Caco-2 (cell line): ENCODE results near the gene TMEM125. TPM values are rescaled to one million over a fixed set of nuclear protein-coding genes. Genes with fewer than 3 reads are reported as not detected.

Source experiments
- BruUV-seq: library from RNA; stranded (reverse); fragments of 400-500 nt; replicated peaks from 2 replicates; lab custom pipeline; 2021; lab: Mats Ljungman, UMichigan
- CTCF ChIA-PET: fragments of 300-600 bp; sonication (Branson Sonifier 250); formaldehyde crosslinking; loops from one replicate; lab custom pipeline; 2022; ENCODE audit warnings: antibody characterized with exemption; lab: Charles Lee
- POLR2A ChIA-PET: fragments of 300-600 bp; sonication (Branson Sonifier 250); formaldehyde crosslinking; loops from one replicate; lab custom pipeline; 2022; ENCODE audit warnings: antibody characterized with exemption; lab: Charles Lee
- DNase-seq, 2 experiments: peaks; one replicate each; pipeline versions ENCODE4 v3.0.0 to v3.0.0-alpha.2; 2020 to 2022
- H3K27me3 ChIP-seq: replicated peaks from 2 replicates; pipeline ENCODE4 v1.6.0; 2011; ENCODE audit warnings: low read length; ENCODE audit not compliant: control insufficient read depth, insufficient read depth
- H3K36me3 ChIP-seq: 2 replicates; pipeline ENCODE4 v1.5.1; 2011; ENCODE audit warnings: low read length; ENCODE audit not compliant: control insufficient read depth, insufficient read depth
- H3K4me1 ChIP-seq: fragments of 250-450 bp; sonication (Bioruptor Pico); 2 replicates; pipeline ENCODE4 v1.5.1; 2020; ENCODE audit warnings: mild to moderate bottlenecking
- H3K4me3 ChIP-seq: 2 replicates; pipeline ENCODE4 v1.5.1; 2011; ENCODE audit warnings: low read depth, mild to moderate bottlenecking, control low read depth, low read length
- H3K9me3 ChIP-seq: fragments of 250-450 bp; sonication (Bioruptor Pico); 2 replicates; pipeline ENCODE4 v1.5.1; 2020; ENCODE audit warnings: mild to moderate bottlenecking, moderate library complexity
- H3K27ac Mint-ChIP-seq: one replicate; pipeline ENCODE4 v1.8.0; 2022; ENCODE audit warnings: mixed read lengths; ENCODE audit not compliant: unreplicated experiment
- H3K27me3 Mint-ChIP-seq: one replicate; pipeline ENCODE4 v1.8.0; 2022; ENCODE audit warnings: mixed read lengths; ENCODE audit not compliant: insufficient read depth, unreplicated experiment
- H3K36me3 Mint-ChIP-seq: one replicate; pipeline ENCODE4 v1.8.0; 2022; ENCODE audit warnings: mild to moderate bottlenecking, mixed read lengths; ENCODE audit not compliant: insufficient read depth, unreplicated experiment
- H3K4me1 Mint-ChIP-seq: one replicate; pipeline ENCODE4 v1.8.0; 2022; ENCODE audit warnings: low read depth, mixed read lengths; ENCODE audit not compliant: unreplicated experiment
- H3K4me3 Mint-ChIP-seq: one replicate; pipeline ENCODE4 v1.8.0; 2022; ENCODE audit warnings: mild to moderate bottlenecking, moderate library complexity, mixed read lengths; ENCODE audit not compliant: unreplicated experiment
- H3K9me3 Mint-ChIP-seq: one replicate; pipeline ENCODE4 v1.8.0; 2022; ENCODE audit warnings: mixed read lengths; ENCODE audit not compliant: unreplicated experiment
- CTCF ChIP-seq, 2 experiments: fragments of 200-600 bp in 1 of 2; IDR thresholded peaks; 1 replicate in 1 of 2; 2 replicates in 1 of 2; pipeline versions ENCODE4 v1.5.1 to v1.8.0; 2011 to 2022; ENCODE audit warnings: antibody characterized with exemption in 1 of 2, control low read depth in 1 of 2, inconsistent platforms in 1 of 2, low read depth in 1 of 2, low read length in 1 of 2, mild to moderate bottlenecking in 1 of 2, moderate library complexity in 1 of 2; ENCODE audit not compliant: insufficient read depth in 1 of 2, severe bottlenecking in 1 of 2, unreplicated experiment in 1 of 2
- intact Hi-C: fragments of 100-400 bp; cut with micrococcal nuclease; formaldehyde crosslinking; loops from one replicate; pipeline ENCODE4 v1.10.0; 2022; ENCODE audit not compliant: unreplicated experiment
- total RNA-seq: library from RNA; stranded (reverse); gene quantifications from 2 replicates; pipeline ENCODE4 v1.2.3, GENCODE V29; 2022

The TMEM125 gene
- total RNA-seq, 1 experiment from 2014 or later: 25.9 TPM

DNA sequence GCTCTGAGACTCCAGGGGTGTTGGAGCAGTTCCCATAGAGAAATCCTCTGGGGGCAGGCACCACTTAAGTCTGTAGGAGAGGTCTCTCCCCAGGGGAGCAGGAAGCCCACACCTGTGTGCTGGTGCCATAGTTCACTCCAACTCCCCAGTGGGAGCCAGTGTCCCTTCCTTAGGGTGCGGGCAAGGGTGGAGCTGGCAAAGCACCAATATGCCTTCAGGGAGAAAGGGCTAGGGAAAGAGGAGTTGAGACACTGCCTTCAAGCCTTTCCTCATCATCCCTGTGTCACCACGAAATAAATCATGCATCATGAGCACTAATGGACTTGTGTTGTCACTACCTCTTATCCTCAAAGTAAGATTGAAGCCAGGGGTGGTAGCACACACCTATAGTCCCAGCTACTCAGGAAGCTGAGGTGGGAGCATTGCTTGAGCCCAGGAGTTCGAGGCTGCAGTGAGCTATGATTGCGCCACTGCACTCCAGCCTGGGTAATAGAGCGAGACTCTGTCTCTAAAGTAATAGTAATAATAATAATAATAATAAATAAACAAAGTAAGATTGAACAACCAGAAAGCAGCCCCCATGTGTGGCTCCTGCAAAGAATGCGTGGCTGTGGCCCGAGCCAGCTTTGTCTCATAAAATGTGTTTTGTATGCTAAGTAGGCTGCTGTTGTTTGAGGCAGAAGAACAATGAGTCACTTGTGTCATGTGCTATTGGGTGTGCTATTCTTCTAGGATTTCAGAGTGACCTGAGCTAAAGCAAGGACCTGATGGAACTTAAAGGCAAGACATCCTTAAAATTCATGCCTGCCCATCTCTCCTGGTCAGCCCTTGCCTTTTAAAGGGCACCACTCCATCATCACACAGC is 24.3 kb downstream of the TMEM125 start:
- H3K4me3 Mint-ChIP-seq: no peak overlapping the region
- TF ChIP-seq CTCF (IDR thresholded peaks at IDR 0.05; ENCODE audit: insufficient read depth in 1 of 2, low read depth in 1 of 2, low read length in 1 of 2, severe bottlenecking in 1 of 2, unreplicated experiment in 1 of 2): no peak
- no peaks in the 10 kb centered on the region for H3K27me3 Mint-ChIP-seq
- H3K27ac Mint-ChIP-seq: no peak overlapping the region
- no peaks in the 10 kb centered on the region for H3K4me1 ChIP-seq
- no peaks in the 10 kb centered on the region for H3K9me3 ChIP-seq
- no peaks in the 10 kb centered on the region for H3K4me1 Mint-ChIP-seq
- ChIA-PET CTCF (no interaction called here), POLR2A (no interaction called here)
- no peak overlapping the region for H3K4me3 ChIP-seq
- BruUV-seq: no TSS peak
- H3K27me3 ChIP-seq: no peaks in the 10 kb centered on the region
- intact Hi-C loops: no loop called here
- no peaks in the 10 kb centered on the region for H3K36me3 Mint-ChIP-seq
- no peaks in the 10 kb centered on the region for H3K36me3 ChIP-seq
- no peak for DNase-seq
- H3K9me3 Mint-ChIP-seq: no peaks in the 10 kb centered on the region

DNA sequence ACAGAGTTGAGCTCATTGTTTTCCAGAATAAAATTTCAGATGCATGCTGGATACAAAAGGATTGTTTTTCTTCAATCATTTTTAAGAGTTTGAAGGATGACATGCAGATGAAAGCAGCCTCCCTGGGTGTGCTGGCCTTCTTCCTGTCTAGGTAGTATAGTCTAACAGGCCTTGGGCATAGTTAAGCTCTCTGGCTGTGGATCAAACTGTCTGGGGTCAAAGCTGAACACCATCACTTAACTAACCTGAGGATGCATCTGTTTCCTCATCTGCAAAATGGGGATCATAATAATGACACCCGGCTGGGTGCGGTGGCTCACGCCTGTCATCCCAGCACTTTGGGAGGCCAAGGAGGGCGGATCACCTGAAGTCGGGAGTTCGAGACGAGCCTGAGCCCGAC is 25.0 kb downstream of the TMEM125 start:
- no peaks in the 10 kb centered on the region for H3K36me3 ChIP-seq
- no peak overlapping the region for H3K4me3 ChIP-seq
- no peaks in the 10 kb centered on the region for H3K4me1 ChIP-seq
- BruUV-seq: no TSS peak
- POLR2A ChIA-PET: no interaction called here
- no peaks in the 10 kb centered on the region for H3K27me3 ChIP-seq
- H3K4me1 Mint-ChIP-seq: no peaks in the 10 kb centered on the region
- intact Hi-C loops: no loop called here
- TF ChIP-seq CTCF (IDR thresholded peaks at IDR 0.05; ENCODE audit: insufficient read depth in 1 of 2, low read depth in 1 of 2, low read length in 1 of 2, severe bottlenecking in 1 of 2, unreplicated experiment in 1 of 2): no peak
- CTCF ChIA-PET: no interaction called here
- H3K9me3 Mint-ChIP-seq: no peaks in the 10 kb centered on the region
- H3K27me3 Mint-ChIP-seq: no peaks in the 10 kb centered on the region
- H3K9me3 ChIP-seq: no peaks in the 10 kb centered on the region
- H3K4me3 Mint-ChIP-seq: no peak overlapping the region
- no peaks in the 10 kb centered on the region for H3K36me3 Mint-ChIP-seq
- DNase-seq: no peak
- H3K27ac Mint-ChIP-seq: no peak overlapping the region

GRCh38 chr1:43296207-43296606 is 26.4 kb downstream of the TMEM125 start:
- no peak for DNase-seq
- ChIA-PET CTCF (no interaction called here), POLR2A (no interaction called here)
- H3K4me3 Mint-ChIP-seq: no peak overlapping the region
- no peaks in the 10 kb centered on the region for H3K4me1 ChIP-seq
- H3K4me1 Mint-ChIP-seq: no peaks in the 10 kb centered on the region
- no peak overlapping the region for H3K4me3 ChIP-seq
- intact Hi-C loops: no loop called here
- no TSS peak for BruUV-seq
- H3K36me3 ChIP-seq: no peaks in the 10 kb centered on the region
- no peaks in the 10 kb centered on the region for H3K27me3 ChIP-seq
- H3K36me3 Mint-ChIP-seq: no peaks in the 10 kb centered on the region
- no peak overlapping the region for H3K27ac Mint-ChIP-seq
- no peaks in the 10 kb centered on the region for H3K27me3 Mint-ChIP-seq
- H3K9me3 ChIP-seq: no peaks in the 10 kb centered on the region
- no peak for TF ChIP-seq CTCF (IDR thresholded peaks at IDR 0.05; ENCODE audit: insufficient read depth in 1 of 2, low read depth in 1 of 2, low read length in 1 of 2, severe bottlenecking in 1 of 2, unreplicated experiment in 1 of 2)
- no peaks in the 10 kb centered on the region for H3K9me3 Mint-ChIP-seq
